ENCODE data around the gene ZNF774.

DNA sequence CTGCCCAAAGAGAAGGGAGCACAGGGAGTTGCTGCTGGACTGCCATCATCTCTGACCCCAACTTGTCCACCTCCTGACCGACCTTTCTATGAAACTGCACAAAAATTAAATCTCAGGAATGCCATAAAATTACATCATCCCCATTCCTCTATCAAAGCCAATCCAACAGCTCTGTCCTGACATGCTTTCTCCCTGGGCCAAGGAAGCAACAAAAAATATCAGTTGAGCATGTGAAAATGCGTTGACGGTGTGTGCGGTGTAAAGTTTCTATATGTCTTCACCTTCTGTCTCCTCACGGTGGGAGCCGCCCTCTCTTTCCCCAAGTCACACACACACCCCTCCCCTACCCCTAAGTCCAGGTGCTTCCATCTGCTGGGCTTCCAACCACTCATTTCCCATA is 3.6 kb upstream of the ZNF774 start:
- TF ChIP-seq, protein P1, sequence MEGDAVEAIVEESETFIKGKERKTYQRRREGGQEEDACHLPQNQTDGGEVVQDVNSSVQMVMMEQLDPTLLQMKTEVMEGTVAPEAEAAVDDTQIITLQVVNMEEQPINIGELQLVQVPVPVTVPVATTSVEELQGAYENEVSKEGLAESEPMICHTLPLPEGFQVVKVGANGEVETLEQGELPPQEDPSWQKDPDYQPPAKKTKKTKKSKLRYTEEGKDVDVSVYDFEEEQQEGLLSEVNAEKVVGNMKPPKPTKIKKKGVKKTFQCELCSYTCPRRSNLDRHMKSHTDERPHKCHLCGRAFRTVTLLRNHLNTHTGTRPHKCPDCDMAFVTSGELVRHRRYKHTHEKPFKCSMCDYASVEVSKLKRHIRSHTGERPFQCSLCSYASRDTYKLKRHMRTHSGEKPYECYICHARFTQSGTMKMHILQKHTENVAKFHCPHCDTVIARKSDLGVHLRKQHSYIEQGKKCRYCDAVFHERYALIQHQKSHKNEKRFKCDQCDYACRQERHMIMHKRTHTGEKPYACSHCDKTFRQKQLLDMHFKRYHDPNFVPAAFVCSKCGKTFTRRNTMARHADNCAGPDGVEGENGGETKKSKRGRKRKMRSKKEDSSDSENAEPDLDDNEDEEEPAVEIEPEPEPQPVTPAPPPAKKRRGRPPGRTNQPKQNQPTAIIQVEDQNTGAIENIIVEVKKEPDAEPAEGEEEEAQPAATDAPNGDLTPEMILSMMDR (IDR thresholded peaks at IDR 0.05; ENCODE audit: insufficient read depth, low read length) = no peak
- TF ChIP-seq POLR2AphosphoS5 (IDR thresholded peaks at IDR 0.05; ENCODE audit: low read depth) = no peak

Measured in HL-60 (cell line).